Mesenchymal stem cell (in vitro differentiated cells and primary cell): ENCODE results near the gene EEFSEC.
A peak's percentile ranks its signal among the peaks of the same experiment; 100 is the strongest.

Experiments
- DNase-seq: peaks from one replicate; pipeline ENCODE4 v3.0.0-alpha.2; 2013
- H2AFZ ChIP-seq: one replicate; pipeline ENCODE4 v1.6.1; 2013; ENCODE audit warnings: low read depth, mild to moderate bottlenecking, control low read depth, inconsistent platforms, low read length, moderate library complexity
- H2AK5ac ChIP-seq: 2 replicates; pipeline ENCODE4 v1.6.1; 2013; ENCODE audit warnings: low read length, moderate library complexity, mild to moderate bottlenecking, inconsistent platforms; ENCODE audit not compliant: severe bottlenecking
- H2BK120ac ChIP-seq: one replicate; pipeline ENCODE4 v1.6.1; 2013; ENCODE audit warnings: low read depth, mild to moderate bottlenecking, inconsistent platforms, low read length, moderate library complexity
- H2BK12ac ChIP-seq, 2 experiments: one replicate each; pipeline ENCODE4 v1.6.1; 2013; ENCODE audit warnings: inconsistent platforms in 2 of 2, low read length in 2 of 2, mild to moderate bottlenecking in 2 of 2, moderate library complexity in 2 of 2, control low read depth in 1 of 2
- H2BK15ac ChIP-seq: one replicate; pipeline ENCODE4 v1.6.1; 2013; ENCODE audit warnings: mild to moderate bottlenecking, low read depth, inconsistent platforms; ENCODE audit not compliant: poor library complexity, severe bottlenecking
- H2BK5ac ChIP-seq: 2 replicates; pipeline ENCODE4 v1.6.1; 2013; ENCODE audit warnings: low read depth, mild to moderate bottlenecking, low read length, control low read depth, inconsistent platforms; ENCODE audit not compliant: poor library complexity, severe bottlenecking
- H3K14ac ChIP-seq, 2 experiments: one replicate each; pipeline ENCODE4 v1.6.1; 2013; ENCODE audit warnings: inconsistent platforms in 2 of 2, low read length in 2 of 2, control low read depth in 1 of 2, mild to moderate bottlenecking in 1 of 2, moderate library complexity in 1 of 2
- H3K18ac ChIP-seq, 2 experiments: one replicate each; pipeline ENCODE4 v1.6.1; 2013; ENCODE audit warnings: inconsistent platforms in 2 of 2, low read length in 2 of 2, control low read depth in 1 of 2, low read depth in 1 of 2, mild to moderate bottlenecking in 1 of 2
- H3K23ac ChIP-seq, 2 experiments: one replicate each; pipeline ENCODE4 v1.6.1; 2013; ENCODE audit warnings: inconsistent platforms in 2 of 2, low read length in 2 of 2, mild to moderate bottlenecking in 2 of 2, moderate library complexity in 2 of 2, control low read depth in 1 of 2
- H3K27ac ChIP-seq: 2 replicates; pipeline ENCODE4 v1.5.1; 2013; ENCODE audit warnings: mild to moderate bottlenecking, moderate library complexity, low read length, control low read depth, inconsistent platforms; ENCODE audit not compliant: poor library complexity, severe bottlenecking
- H3K27me3 ChIP-seq, 2 experiments: 2 replicates each; pipeline versions ENCODE4 v1.6.1 to v1.7.0; 2013; ENCODE audit warnings: low read length in 2 of 2, mild to moderate bottlenecking in 2 of 2, moderate library complexity in 2 of 2, control low read depth in 1 of 2, inconsistent platforms in 1 of 2; ENCODE audit not compliant: control insufficient read depth in 1 of 2, insufficient read depth in 1 of 2
- H3K36me3 ChIP-seq, 2 experiments: 2 replicates each; pipeline versions ENCODE4 v1.6.1 to v1.7.0; 2013; ENCODE audit warnings: low read length in 2 of 2, control low read depth in 1 of 2, inconsistent platforms in 1 of 2, low read depth in 1 of 2, mild to moderate bottlenecking in 1 of 2; ENCODE audit not compliant: insufficient read depth in 2 of 2, control insufficient read depth in 1 of 2
- H3K4ac ChIP-seq, 2 experiments: one replicate each; pipeline ENCODE4 v1.6.1; 2013; ENCODE audit warnings: inconsistent platforms in 2 of 2, low read length in 2 of 2, mild to moderate bottlenecking in 2 of 2, moderate library complexity in 2 of 2, control low read depth in 1 of 2, low read depth in 1 of 2
- H3K4me1 ChIP-seq: 2 replicates; pipeline ENCODE4 v1.6.1; 2013; ENCODE audit warnings: low read depth, low read length, control low read depth; ENCODE audit not compliant: control insufficient read depth, insufficient read depth
- H3K4me2 ChIP-seq: 2 replicates; pipeline ENCODE4 v1.6.1; 2013; ENCODE audit warnings: low read length, mild to moderate bottlenecking, inconsistent platforms; ENCODE audit not compliant: poor library complexity, severe bottlenecking
- H3K4me3 ChIP-seq, 2 experiments: 2 replicates each; pipeline versions ENCODE4 v1.5.1 to v1.7.0; 2013; ENCODE audit warnings: low read length in 2 of 2, mild to moderate bottlenecking in 2 of 2, control low read depth in 1 of 2, low read depth in 1 of 2; ENCODE audit not compliant: insufficient read depth in 1 of 2
- H3K79me1 ChIP-seq: replicated peaks from 2 replicates; pipeline ENCODE4 v1.6.1; 2013; ENCODE audit warnings: mild to moderate bottlenecking, control low read depth, low read length, inconsistent platforms; ENCODE audit not compliant: poor library complexity, severe bottlenecking
- H3K9ac ChIP-seq: 2 replicates; pipeline ENCODE4 v1.7.0; 2013; ENCODE audit warnings: mild to moderate bottlenecking, low read length, moderate library complexity
- H3K9me3 ChIP-seq: 2 replicates; pipeline ENCODE4 v1.7.0; 2013; ENCODE audit warnings: mild to moderate bottlenecking, low read length; ENCODE audit not compliant: control insufficient read depth
- H4K8ac ChIP-seq: one replicate; pipeline ENCODE4 v1.6.1; 2013; ENCODE audit warnings: inconsistent platforms, mild to moderate bottlenecking, low read length, moderate library complexity
- H4K91ac ChIP-seq: one replicate; pipeline ENCODE4 v1.6.1; 2013; ENCODE audit warnings: mild to moderate bottlenecking, low read length, inconsistent platforms
- WGBS: methylation state at CpG from one replicate; pipeline ENCODE4 v1.1.7; 2013; ENCODE audit warnings: mixed read lengths; 5-methylcytosine and 5-hydroxymethylcytosine counted together

Gene EEFSEC

DNA sequence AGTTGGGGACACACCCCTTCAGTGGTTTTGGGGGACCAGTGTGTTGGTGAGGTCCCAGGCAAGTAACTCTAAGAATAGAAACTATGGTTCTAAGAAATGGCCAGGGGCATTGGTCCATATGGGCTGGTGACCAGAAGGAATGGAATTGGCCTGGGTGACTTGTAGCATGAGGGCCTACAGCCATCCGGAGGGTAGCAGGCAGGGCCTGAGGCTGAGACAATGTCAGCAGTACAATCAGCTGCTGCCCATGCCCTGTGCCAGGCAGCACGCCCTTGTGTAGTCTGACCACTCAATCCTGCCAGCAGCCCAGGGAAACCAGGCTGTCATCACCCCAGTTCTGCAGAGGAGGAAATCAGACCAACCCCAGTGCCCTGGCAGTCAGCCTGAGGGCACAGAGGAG lies 212.9 kb downstream of the EEFSEC start:
- H2AK5ac ChIP-seq, result no peak overlapping the region
- H4K91ac ChIP-seq, result peak overlapping the region; percentile 52
- H3K18ac ChIP-seq, result no peak overlapping the region
- H3K36me3 ChIP-seq, result peaks cover 0 to 8% of the 10 kb centered on the region in 2 experiments
- H3K4me1 ChIP-seq, result peaks cover 10% of the 10 kb centered on the region
- H3K4me3 ChIP-seq, result no peak overlapping the region
- H3K9me3 ChIP-seq, result no peaks in the 10 kb centered on the region
- H2BK120ac ChIP-seq, result no peak overlapping the region
- no peak overlapping the region for H2BK15ac ChIP-seq
- no peak overlapping the region for H3K23ac ChIP-seq
- H3K4ac ChIP-seq, result no peak overlapping the region
- H3K27ac ChIP-seq, result no peak overlapping the region
- no peak overlapping the region for H3K14ac ChIP-seq
- 90% methylated on average over 2 of the region's 2 CpGs for WGBS
- no peak overlapping the region for H3K9ac ChIP-seq
- peaks cover 0 to 3% of the 10 kb centered on the region in 2 experiments for H3K27me3 ChIP-seq
- no peak overlapping the region for H3K4me2 ChIP-seq
- H3K79me1 ChIP-seq, result no peaks in the 10 kb centered on the region
- H2AFZ ChIP-seq, result no peak overlapping the region
- no peak overlapping the region for H2BK5ac ChIP-seq
- no peak for DNase-seq
- H4K8ac ChIP-seq, result no peak overlapping the region
- H2BK12ac ChIP-seq, result no peak overlapping the region

DNA sequence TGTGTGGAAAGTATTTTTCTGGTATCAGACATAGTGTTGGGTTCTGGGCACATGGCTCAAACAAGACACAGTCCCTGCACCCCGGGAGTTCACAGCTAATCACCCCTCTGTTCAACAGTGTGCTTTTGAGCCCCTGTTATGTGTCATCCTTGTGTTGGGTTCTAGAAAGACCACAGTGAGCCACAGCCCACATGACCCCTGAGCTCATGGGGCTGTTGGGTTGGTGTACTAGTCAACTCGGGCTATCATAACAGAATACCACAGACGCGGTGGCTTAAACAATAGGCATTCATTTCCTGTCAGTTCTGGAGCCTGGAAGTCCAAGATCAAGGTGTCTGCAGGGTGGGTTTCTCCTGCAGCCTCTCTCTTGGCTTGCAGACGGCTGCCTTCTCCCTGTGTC lies 213.4 kb downstream of the EEFSEC start:
- no peak for DNase-seq
- H3K4ac ChIP-seq, result no peak overlapping the region
- H4K8ac ChIP-seq, result no peak overlapping the region
- no peak overlapping the region for H3K4me3 ChIP-seq
- no peak overlapping the region for H2AFZ ChIP-seq
- no peaks in the 10 kb centered on the region for H3K79me1 ChIP-seq
- no peak overlapping the region for H2BK5ac ChIP-seq
- no peaks in the 10 kb centered on the region for H3K9me3 ChIP-seq
- peaks cover 9% of the 10 kb centered on the region for H3K4me1 ChIP-seq
- peaks cover 0 to 8% of the 10 kb centered on the region in 2 experiments for H3K36me3 ChIP-seq
- no peak overlapping the region for H3K4me2 ChIP-seq
- 93% methylated on average over 5 of the region's 5 CpGs for WGBS
- H3K23ac ChIP-seq, result no peak overlapping the region
- no peak overlapping the region for H3K18ac ChIP-seq
- H2BK15ac ChIP-seq, result no peak overlapping the region
- no peak overlapping the region for H2BK120ac ChIP-seq
- no peak overlapping the region for H3K9ac ChIP-seq
- H3K14ac ChIP-seq, result no peak overlapping the region
- H3K27me3 ChIP-seq, result peaks cover 0 to 3% of the 10 kb centered on the region in 2 experiments
- no peak overlapping the region for H2AK5ac ChIP-seq
- H2BK12ac ChIP-seq, result no peak overlapping the region
- no peak overlapping the region for H4K91ac ChIP-seq
- H3K27ac ChIP-seq, result no peak overlapping the region

DNA sequence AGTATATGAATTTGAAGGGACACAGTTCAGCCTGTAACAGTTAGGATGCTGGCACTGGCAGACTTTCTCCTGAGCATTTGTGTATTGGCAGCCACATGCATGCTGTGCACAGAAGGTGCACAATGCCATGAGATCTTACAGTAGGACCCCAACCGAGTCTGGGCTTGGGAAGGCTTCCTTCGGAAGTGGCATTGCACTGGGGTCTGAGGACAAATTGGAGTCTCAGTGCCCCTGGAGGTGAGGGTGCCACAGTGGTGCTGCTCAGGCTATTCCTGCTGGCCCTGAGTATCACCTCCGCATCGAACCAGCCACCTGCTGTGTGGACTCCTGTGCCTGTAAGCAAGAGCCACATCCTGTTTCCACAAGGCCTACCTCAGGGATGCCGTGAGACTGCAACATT lies 213.9 kb downstream of the EEFSEC start:
- H2BK12ac ChIP-seq, result no peak overlapping the region
- DNase-seq, result no peak
- H2AFZ ChIP-seq, result no peak overlapping the region
- no peak overlapping the region for H2AK5ac ChIP-seq
- H2BK5ac ChIP-seq, result no peak overlapping the region
- H3K4me2 ChIP-seq, result no peak overlapping the region
- peaks cover 0 to 8% of the 10 kb centered on the region in 2 experiments for H3K36me3 ChIP-seq
- H3K9me3 ChIP-seq, result no peaks in the 10 kb centered on the region
- WGBS, result 89% methylated on average over 5 of the region's 5 CpGs
- no peak overlapping the region for H3K23ac ChIP-seq
- H3K27me3 ChIP-seq, result peaks cover 0 to 3% of the 10 kb centered on the region in 2 experiments
- no peak overlapping the region for H3K27ac ChIP-seq
- no peak overlapping the region for H3K4me3 ChIP-seq
- no peak overlapping the region for H3K9ac ChIP-seq
- no peak overlapping the region for H3K4ac ChIP-seq
- no peak overlapping the region for H4K91ac ChIP-seq
- H3K79me1 ChIP-seq, result no peaks in the 10 kb centered on the region
- no peak overlapping the region for H3K14ac ChIP-seq
- H3K18ac ChIP-seq, result no peak overlapping the region
- no peak overlapping the region for H2BK15ac ChIP-seq
- H3K4me1 ChIP-seq, result peaks cover 9% of the 10 kb centered on the region
- H2BK120ac ChIP-seq, result no peak overlapping the region
- H4K8ac ChIP-seq, result no peak overlapping the region

DNA sequence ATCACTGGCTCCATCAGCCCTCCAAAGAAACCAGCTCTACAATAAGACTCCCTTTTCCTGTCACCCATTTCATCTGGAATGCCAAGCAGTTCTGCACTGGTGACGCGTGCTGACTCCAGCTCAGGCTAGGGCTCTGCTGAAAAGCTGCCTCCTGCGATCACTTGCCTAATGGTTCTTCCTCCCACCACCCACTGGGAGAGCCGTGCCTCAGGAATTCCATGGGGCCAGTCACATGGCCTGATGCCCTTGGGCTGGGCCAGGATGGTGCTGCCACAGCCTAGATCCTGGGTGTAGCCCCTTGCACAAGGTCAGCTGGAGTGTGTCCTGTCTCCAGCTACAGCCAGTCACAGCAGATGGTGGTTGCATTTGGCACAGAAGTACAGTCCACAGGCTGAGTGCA lies 214.5 kb downstream of the EEFSEC start:
- H4K8ac ChIP-seq, result no peak overlapping the region
- 90% methylated on average over 4 of the region's 4 CpGs for WGBS
- H3K18ac ChIP-seq, result no peak overlapping the region
- no peak overlapping the region for H3K4me2 ChIP-seq
- no peak overlapping the region for H2AFZ ChIP-seq
- H3K9me3 ChIP-seq, result no peaks in the 10 kb centered on the region
- H3K36me3 ChIP-seq, result peaks cover 0 to 8% of the 10 kb centered on the region in 2 experiments
- no peak for DNase-seq
- no peak overlapping the region for H3K9ac ChIP-seq
- no peak overlapping the region for H3K14ac ChIP-seq
- no peak overlapping the region for H3K27ac ChIP-seq
- H3K4me1 ChIP-seq, result peaks cover 9% of the 10 kb centered on the region
- H2BK5ac ChIP-seq, result no peak overlapping the region
- H3K4ac ChIP-seq, result no peak overlapping the region
- no peak overlapping the region for H2BK15ac ChIP-seq
- no peaks in the 10 kb centered on the region for H3K79me1 ChIP-seq
- H4K91ac ChIP-seq, result no peak overlapping the region
- peaks cover 0 to 3% of the 10 kb centered on the region in 2 experiments for H3K27me3 ChIP-seq
- no peak overlapping the region for H3K4me3 ChIP-seq
- H2BK12ac ChIP-seq, result no peak overlapping the region
- H2BK120ac ChIP-seq, result no peak overlapping the region
- H2AK5ac ChIP-seq, result no peak overlapping the region
- H3K23ac ChIP-seq, result no peak overlapping the region
